ENCODE measurements around the gene AKR1E2.
"Not testable (repeated sequence)": the region's sequence is repeated elsewhere in the genome, so short reads cannot be mapped to it uniquely, and the experiment has no call there.

The AKR1E2 gene

DNA sequence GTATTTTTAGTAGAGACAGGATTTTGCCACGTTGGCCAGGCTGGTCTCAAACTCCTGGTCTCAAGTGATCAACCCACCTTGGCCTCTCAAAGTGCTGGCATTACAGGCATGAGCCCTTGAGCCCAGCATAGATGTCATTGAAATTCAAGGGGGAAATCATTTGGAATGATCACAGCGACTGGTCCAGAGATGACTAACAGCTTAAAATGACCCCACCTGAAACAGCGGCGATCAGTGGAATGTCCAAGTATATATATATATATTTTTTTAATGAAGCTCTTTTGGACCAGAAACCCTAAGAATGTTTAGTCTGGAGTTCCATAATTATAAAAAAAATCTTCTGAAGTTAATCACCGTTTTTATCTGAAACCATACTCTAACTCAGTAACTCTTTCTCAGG lies 12.5 kb upstream of the AKR1E2 start:
- DNase-seq (ENCODE audit: low spot score), result no peak

DNA sequence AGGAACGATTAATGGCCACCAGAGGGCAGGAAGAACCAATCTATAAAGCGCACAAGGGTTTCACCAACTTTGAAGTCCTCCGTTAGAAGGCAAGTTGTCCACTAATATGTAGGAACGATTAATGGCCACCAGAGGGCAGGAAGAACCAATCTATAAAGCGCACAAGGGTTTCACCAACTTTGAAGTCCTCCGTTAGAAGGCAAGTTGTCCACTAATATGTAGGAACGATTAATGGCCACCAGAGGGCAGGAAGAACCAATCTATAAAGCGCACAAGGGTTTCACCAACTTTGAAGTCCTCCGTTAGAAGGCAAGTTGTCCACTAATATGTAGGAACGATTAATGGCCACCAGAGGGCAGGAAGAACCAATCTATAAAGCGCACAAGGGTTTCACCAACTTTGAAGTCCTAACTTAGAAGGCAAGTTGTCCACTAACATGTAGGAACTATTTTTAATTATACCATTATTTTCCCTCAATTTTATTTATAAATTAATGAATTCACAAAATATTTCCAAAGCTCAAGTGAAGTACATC lies 10.3 kb upstream of the AKR1E2 start:
- not testable (repeated sequence) for DNase-seq (ENCODE audit: low spot score)

DNA sequence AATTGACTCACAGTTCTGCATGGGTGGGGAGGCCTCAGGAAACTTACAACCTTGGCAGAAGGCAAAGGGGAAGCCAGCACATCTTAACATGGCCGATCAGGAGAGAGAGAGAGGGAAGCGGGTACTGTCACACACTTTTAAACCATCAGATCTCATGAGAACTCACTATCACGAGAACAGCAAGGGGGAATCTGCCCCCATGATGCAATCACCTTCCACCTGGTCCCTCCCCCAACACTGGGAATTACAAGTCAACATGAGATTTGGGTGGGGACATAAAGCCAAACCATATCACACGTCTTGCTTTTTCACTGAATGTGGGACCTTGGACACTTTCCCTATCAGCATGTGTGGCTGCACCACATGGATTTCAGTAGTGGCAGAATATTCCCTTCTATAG lies 9.0 kb upstream of the AKR1E2 start:
- DNase-seq (ENCODE audit: low spot score), result no peak

DNA sequence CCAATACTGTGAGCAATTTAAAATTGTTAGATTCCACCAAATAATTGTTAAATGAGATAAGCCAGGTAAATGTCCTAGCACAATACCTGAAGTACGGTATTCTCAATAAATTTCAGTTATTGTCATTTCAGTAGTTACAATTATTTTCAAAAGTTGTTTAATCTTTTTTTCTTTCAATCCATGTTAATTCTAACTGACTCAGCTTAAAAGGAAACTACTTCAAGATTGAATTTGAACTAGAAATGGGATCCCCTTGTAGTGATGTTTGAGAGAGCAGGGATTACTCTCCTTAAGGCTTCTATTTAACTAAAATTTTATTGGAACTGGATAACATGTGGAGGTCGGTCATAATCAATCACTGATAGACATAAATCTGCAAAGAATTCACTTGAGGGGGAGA lies 6.9 kb upstream of the AKR1E2 start:
- DNase-seq (ENCODE audit: low spot score), result no peak

DNA sequence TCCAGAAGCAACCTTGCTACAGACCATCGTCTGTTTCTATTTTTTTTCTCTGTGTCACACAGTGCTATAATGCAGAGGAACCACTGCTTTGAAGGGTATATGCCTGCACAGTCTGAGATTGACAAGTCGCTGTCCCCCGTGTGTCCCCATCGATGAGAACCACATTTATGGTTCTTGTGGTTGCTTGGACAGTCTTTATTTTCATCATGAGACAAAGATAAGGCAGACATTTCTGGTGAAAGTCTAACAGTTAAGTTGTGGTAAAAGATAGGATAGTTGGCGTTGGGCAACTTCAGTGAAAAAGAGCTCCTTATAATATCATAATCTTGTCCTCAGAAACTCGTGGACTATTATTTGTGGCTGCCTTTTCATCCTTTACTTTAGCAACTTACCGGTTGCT lies 6.3 kb upstream of the AKR1E2 start:
- DNase-seq (ENCODE audit: low spot score), result no peak

DNA sequence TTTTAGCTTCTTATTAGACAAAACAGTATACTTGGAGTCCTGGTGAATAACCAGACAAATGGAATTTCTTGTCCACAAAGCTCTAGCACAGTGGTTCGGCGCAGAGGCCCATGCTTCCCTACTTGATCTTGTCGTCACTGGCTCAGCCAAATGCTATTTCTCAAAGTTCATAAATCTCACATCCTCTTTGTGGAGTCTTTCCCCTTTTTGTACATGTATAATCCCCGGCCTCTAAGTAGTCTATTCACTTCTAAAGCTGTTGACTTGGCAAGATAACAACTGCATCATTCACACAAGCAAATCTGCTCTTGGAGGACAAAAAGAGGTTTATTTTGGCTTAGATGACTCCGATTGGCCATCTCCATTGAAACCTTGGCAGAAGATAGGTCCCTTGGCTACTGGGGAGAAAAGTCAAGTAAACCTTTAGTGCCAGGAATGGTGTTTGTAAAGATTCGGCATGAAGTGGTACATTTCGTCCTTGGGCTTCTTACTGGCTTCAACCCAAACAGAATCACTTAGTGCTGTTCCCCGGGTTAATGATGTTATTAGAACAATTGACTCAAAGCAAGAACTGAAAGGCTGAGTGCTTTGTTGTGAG lies 5.1 kb upstream of the AKR1E2 start:
- no peak for DNase-seq (ENCODE audit: low spot score)

DNA sequence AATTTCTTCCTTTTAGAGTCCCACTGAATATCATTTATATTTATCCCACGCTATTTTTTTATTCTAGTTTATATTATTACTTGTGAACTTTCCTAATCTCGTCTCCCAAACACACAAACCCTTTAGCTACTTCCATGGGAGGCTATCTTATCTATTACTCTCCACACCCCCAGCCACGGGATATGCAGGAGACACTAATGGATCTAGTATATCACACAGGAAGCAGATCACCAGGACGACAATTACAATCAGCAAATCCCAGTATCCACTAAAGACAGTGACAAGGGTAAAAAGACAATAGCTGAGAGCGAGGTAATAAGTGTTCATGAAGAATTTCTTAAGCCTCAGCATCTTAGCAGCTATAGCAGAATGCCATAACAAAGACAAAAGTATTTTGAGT lies 3.8 kb upstream of the AKR1E2 start:
- no peak for DNase-seq (ENCODE audit: low spot score)

DNA sequence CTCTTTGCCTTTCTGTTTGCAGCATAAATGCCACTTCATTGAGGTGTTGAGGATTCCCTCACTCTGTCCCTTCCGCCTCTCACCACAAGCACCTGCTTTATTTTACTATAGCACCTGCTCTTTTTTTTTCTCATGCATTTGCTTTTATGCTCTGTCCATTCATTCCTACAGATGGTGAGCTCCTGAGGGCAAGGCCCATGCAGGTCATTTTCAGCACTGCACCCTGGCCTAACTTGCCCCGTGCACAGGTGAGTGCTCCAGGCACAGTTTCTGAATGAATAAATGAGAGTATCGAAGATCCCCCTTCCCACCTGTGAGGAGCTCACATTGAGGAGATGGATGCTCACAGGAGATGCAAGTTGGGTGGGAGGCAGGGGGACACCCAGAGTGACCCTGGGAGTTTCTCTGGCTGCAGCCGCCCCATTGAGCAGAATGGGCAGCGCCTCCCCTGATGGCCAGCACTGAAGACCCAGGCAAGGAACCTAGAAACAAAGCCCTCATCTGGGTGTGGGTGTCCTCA lies 1.2 kb upstream of the AKR1E2 start:
- DNase-seq (ENCODE audit: low spot score), result no peak

DNA sequence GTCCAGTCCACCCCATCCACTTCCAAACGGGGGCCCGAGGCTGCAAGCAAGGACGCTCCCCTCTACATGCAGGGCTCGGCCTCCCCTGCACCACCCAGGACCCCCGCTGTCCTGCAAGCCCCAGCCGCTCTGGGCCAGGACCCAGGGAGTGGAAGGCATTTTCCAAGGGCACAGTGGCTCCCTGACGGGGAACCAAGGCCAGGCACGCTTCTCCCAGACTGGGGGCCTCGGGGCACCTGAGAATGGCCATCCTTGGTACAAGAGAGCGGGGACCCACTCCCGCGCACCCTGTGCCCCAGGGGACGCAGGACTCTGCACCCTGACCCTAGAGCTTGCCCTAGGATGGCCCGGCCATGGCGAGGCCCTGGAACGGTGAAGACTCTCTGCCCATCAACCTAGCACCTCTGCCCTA lies 545 bp upstream of the AKR1E2 start:
- no peak for DNase-seq (ENCODE audit: low spot score)

DNA sequence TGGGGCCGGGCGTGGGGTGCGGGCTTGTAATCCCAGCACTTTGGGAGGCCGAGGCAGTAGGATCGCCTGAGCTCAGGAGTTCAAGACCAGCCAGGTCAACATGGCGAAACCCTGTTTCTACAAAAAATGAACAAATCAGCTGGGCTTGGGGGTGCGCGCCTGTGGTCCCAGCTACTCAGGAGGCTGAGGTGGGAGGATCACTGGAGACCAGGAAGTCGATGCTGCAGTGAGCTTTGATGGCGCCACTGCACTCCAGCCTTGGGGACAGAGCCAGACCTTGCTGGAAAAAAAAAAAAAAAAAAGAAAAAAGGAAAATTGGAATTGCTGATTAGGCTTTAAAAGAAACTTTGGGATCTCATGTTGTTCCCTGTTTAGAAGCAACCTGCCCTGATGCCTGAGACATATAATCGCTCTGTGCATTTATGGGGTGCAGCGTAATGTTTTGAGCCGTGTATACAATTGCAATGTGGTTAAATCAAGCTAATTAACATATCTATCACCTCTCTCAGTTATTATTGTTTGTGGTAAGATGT lies 851 bp downstream of the AKR1E2 start:
- no peak for DNase-seq (ENCODE audit: low spot score)

DNA sequence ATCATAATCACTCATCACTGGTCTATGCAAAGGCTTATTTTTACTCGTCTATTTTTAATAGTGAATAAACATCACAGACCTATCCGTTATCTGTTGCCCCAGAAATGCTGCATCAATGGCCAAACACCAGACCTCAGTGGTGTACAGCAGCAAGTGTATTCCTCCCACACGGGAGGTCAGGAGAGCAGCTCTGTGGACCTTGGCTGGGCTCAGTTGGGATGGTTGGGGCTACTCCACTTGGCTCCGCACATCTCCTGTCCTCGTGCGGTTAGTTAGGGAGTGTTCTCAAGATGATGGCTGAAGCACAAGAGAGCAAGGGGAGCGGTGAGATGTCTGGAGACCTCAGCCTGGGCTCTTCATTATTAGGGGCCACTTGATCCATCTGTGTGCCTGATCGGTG lies 2.0 kb downstream of the AKR1E2 start:
- no peak for DNase-seq (ENCODE audit: low spot score)

DNA sequence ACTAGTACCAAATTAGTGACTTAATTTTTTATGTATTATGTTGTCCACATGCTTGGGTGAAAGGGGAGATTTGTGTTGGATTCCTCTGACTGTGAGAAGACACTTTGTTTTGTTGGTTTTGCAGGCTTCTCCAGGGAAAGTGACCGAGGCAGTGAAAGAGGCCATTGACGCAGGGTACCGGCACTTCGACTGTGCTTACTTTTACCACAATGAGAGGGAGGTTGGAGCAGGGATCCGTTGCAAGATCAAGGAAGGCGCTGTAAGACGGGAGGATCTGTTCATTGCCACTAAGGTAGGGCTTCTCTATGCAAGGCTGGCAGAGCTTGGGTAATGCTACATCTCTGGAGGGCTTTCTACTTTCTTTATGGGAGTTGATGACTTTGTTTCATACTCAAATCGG lies 4.5 kb downstream of the AKR1E2 start:
- no peak for DNase-seq (ENCODE audit: low spot score)

DNA sequence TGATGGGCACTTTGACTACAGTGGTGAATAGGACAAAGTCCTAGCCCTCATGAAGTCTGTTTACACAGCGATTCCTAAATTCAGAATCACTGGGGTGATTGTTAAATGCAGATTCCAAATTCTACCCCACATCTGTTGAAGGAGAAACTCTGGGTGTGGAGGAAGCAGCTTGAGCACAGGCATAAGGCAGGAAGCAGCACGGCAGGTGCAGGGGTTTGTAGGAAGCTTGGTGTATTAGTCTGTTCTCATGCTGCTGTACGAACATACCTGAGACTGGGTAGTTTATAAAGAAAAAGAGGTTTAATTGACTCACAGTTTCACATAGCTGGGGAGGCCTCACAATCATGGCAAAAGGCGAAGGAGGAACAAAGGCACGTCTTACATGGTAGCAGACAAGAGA lies 5.1 kb downstream of the AKR1E2 start:
- DNase-seq (ENCODE audit: low spot score), result no peak

DNA sequence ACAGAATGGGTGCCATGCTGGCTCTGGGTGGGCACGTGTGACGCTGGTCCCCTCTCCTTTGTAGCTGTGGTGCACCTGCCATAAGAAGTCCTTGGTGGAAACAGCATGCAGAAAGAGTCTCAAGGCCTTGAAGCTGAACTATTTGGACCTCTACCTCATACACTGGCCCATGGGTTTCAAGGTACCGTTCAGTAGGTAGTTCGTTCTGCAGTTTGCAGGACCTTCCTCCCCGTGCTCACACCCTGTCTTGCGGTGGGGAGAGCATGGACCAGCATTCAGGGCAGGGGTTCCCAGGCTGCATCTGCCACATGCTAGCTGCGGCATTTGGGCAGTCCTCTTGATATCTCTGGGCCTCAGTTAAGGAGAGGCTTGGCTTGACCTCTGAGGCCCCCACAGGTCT lies 7.3 kb downstream of the AKR1E2 start:
- no peak for DNase-seq (ENCODE audit: low spot score)

DNA sequence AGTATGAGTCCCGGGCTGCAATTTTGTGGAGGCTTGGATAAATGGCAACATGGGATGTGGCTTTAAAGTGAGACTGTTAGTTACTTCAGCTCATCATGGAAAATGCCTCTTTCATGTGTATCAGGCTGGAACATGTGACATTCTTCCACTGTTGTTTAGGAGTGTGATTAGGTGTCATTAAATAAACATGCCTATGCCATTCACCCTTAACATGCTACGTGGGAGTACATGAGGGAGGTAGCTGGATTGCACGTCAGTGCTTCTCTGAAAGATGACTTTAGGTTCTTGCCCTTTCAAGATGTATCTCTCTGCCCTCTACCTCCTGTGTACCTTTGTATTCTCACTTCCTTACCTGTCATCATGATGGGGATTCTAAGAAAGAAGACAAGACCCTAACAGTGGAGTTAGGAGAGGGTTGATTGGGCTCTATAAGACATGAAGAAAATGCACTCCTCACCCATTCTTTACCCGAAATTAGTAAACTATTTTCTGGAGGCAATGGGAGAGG lies 8.9 kb downstream of the AKR1E2 start:
- no peak for DNase-seq (ENCODE audit: low spot score)

DNA sequence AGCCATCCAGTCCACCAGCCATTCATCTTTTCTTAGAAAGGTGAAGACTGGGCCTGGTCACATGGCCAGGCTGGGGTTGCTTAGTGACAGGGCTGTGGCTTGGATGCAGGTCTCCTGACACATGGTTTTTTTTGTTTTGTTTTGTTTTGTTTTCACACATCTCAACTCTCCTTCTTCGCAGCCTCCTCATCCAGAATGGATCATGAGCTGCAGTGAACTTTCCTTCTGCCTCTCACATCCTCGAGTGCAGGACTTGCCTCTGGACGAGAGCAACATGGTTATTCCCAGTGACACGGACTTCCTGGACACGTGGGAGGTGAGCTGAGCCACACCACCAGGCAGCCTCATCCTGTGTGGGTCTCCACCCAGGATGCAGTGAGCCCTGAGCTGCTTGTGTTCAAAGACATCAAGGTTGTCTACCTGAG lies 9.5 kb downstream of the AKR1E2 start:
- DNase-seq (ENCODE audit: low spot score), result no peak

DNA sequence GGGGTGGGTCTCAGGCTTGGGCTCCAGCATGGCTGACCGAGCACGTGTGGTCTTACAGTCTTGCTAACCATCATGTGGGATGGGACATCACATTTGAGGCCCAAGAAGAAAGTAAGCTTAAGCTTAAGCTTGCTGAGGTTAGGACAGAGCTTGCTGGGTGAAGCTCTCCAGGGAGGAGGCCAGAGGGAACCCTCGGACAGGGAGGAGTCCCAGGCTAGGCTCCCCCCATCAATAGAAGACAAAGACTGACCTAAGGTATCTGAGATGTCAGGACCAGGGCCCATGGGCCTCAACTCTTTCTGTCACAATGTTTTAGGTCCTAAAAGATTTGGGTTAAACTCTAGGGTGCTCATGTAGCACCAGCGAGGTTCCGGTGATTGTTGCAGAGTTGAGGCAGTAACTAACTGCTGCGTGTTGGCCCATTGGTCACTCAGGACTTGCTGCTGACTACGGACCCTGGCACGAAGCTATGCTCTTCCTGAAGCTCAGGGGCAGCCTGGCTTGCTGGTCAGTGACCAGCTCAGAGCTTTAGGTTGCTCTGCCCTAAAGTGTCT lies 10.5 kb downstream of the AKR1E2 start:
- DNase-seq (ENCODE audit: low spot score), result no peak

DNA sequence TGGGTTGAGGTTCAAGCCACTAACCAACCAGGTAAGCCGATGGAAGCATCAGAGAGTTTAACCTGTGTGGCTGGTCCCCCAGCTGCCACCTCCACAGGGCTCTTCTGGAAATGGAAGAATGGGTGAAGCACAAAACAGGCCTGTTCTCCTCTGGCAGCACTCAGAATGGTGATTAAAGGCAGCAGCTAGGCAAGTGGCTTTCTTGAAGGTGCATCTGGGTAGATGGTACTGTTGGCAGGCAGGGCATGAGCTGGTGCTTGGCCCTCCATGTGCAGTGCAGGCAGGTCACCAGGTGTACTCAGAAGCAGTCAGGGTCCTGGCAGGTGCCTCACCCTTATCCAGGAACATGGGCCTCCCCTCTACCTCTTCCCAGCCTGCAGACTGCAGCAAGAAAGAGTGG lies 11.5 kb downstream of the AKR1E2 start:
- no peak for DNase-seq (ENCODE audit: low spot score)

DNA sequence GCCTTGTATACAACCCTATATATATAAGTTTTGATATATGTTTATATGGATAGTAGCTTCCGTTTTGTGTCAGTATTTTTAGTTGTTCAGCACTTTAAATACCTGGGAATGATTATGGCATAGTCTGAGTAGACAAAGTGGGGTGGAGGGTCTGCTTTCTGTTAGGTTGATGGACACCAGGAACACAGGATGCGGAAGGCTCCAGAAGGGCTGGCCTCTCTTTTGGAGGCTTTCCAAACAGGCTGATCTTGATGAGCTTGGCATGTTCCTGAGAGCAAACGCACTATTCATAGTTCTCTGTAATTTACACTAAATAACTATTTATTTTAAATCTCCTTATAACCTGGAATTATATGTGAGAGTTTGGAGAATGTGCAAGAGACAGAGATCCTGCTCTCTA lies 12.7 kb downstream of the AKR1E2 start:
- DNase-seq (ENCODE audit: low spot score), result no peak

DNA sequence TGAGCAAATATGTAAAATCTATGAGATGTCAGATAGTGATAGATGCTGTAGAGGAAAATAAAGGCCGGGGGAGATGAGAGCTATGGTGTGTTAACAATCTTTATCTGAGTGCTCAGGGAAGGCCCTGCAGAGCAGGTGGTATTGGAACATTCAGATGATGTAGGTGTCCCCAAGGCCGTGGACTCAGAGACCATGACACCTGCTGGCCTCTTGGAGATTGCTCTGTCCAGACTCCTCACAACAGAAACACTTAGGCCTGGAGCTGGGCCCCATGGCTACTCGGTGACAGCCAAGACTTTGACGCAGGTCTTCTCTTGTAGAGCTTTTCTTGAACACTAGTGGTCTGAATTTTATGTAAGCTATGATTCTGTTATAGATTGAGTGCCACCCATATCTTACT lies 13.3 kb downstream of the AKR1E2 start:
- no peak for DNase-seq (ENCODE audit: low spot score)

DNA sequence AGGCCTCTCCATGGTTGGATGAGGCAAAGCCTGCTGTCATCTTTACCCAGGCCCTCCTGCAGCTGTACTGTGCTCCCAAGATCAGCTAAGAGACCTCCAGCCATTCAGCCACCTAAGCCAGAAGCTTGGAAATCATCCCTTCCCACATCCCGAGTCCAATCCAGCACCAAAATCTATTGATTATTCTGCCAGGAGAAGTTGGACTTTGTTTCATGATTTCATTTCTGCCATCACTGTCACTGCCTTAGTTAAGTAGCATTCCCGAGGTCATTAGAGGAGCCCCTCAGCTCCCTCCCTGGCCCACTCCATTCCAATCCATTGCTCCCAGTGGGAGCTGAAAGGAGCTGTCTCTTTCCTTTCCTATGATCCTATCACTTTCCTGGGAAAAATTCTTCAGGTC lies 14.1 kb downstream of the AKR1E2 start:
- DNase-seq (ENCODE audit: low spot score), result no peak

DNA sequence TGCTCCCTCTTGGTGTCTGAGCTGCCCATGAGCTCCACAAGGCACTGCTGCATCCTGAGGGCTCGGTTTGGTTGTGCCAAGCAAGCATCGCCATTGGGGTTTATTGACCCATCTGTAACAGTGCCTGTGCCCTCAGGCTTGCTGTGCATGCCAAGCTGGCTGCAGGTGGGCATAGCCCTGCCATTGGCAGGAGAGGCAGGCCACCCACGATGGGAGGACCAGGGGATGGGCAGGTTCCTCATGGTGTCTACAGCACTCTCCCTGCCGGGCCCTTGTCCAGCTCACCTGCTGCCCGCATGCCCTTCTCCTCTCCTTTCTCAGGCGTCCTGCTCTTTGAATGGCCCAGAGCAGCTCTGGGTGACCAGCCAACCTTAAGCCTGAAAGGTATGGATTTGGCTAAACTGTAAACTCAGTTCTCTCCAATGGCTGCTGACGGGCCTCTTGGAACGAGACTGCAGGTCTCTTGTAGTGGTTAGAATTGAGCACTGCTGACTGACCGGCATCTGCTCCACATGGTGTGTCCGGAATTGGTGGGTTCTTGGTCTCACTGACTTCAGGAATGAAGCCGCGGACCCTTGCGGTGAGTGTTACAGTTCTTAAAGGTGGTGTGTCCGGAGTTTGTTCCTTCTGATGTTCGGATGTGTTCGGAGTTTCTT lies 17.6 kb downstream of the AKR1E2 start:
- no peak for DNase-seq (ENCODE audit: low spot score)

DNA sequence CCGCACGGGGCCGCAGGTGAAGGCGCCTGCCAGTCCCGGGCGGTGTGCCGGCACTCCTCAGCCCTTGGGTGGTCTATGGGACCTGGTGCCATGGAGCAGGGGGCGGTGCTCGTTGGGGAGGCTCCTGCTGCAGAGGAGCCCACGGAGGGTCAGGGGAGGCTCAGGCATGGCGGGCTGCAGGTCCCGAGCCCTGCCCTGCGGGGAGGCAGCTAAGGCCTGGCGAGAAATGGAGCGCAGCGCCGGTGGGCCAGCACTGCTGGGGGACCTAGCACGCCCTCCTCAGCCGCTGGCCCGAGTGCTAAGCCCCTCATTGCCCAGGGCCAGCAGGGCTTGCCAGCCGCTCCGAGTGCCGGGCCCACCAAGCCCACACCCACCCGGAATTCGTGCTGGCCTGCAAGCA lies 18.9 kb downstream of the AKR1E2 start:
- DNase-seq (ENCODE audit: low spot score), result no peak
